ENCODE measurements around the gene LMCD1. TPM values are rescaled to one million over a fixed set of nuclear protein-coding genes. Genes with fewer than 3 reads are reported as not detected.

LMCD1 gene
- total RNA-seq, 1 experiment from 2014 or later = 23.9 TPM

GRCh38 chr3:8512234-8512633, 10.6 kb downstream of the LMCD1 start:
- no peak for DNase-seq
- Mint-ChIP-seq H3K9me3 (ENCODE audit: unreplicated experiment) (no peaks in the 10 kb centered on the region), H3K27me3 (ENCODE audit: insufficient read depth, unreplicated experiment) (no peaks in the 10 kb centered on the region), H3K4me3 (ENCODE audit: unreplicated experiment) (no peak overlapping the region), H3K4me1 (ENCODE audit: low read depth, unreplicated experiment) (no peaks in the 10 kb centered on the region), H3K27ac (ENCODE audit: unreplicated experiment) (no peak overlapping the region), H3K36me3 (ENCODE audit: insufficient read depth, unreplicated experiment) (peaks cover 12% of the 10 kb centered on the region)
- no TSS peak for BruUV-seq (replicated peaks)
- Histone ChIP-seq H3K27me3 (replicated peaks; ENCODE audit: control insufficient read depth, insufficient read depth, low read length) (no peaks in the 10 kb centered on the region), H3K36me3 (ENCODE audit: control insufficient read depth, insufficient read depth, low read length) (no peaks in the 10 kb centered on the region), H3K9me3 (no peaks in the 10 kb centered on the region), H3K4me3 (ENCODE audit: low read depth, low read length) (no peak overlapping the region), H3K4me1 (no peaks in the 10 kb centered on the region)
- intact Hi-C loops (cut with micrococcal nuclease; ENCODE audit: unreplicated experiment) = no loop called here
- no peak for TF ChIP-seq CTCF (IDR thresholded peaks at IDR 0.05; ENCODE audit: insufficient read depth in 1 of 2, low read depth in 1 of 2, low read length in 1 of 2, severe bottlenecking in 1 of 2, unreplicated experiment in 1 of 2)
- CTCF ChIA-PET = no interaction called here
- POLR2A ChIA-PET = no interaction called here

- no peaks in the 10 kb centered on the region for H3K27me3 Mint-ChIP-seq (ENCODE audit: insufficient read depth, unreplicated experiment)
- no peaks in the 10 kb centered on the region for H3K9me3 Mint-ChIP-seq (ENCODE audit: unreplicated experiment)
- BruUV-seq (replicated peaks) = no TSS peak
- no peaks in the 10 kb centered on the region for H3K4me1 ChIP-seq
- CTCF ChIA-PET = no interaction called here
- no peak overlapping the region for H3K4me3 Mint-ChIP-seq (ENCODE audit: unreplicated experiment)
- H3K4me3 ChIP-seq (ENCODE audit: low read depth, low read length) = no peak overlapping the region
- H3K36me3 ChIP-seq (ENCODE audit: control insufficient read depth, insufficient read depth, low read length) = no peaks in the 10 kb centered on the region
- TF ChIP-seq CTCF (IDR thresholded peaks at IDR 0.05; ENCODE audit: insufficient read depth in 1 of 2, low read depth in 1 of 2, low read length in 1 of 2, severe bottlenecking in 1 of 2, unreplicated experiment in 1 of 2) = no peak
- H3K9me3 ChIP-seq = no peaks in the 10 kb centered on the region
- peaks cover 12% of the 10 kb centered on the region for H3K36me3 Mint-ChIP-seq (ENCODE audit: insufficient read depth, unreplicated experiment)
- no peaks in the 10 kb centered on the region for H3K4me1 Mint-ChIP-seq (ENCODE audit: low read depth, unreplicated experiment)
- intact Hi-C loops (cut with micrococcal nuclease; ENCODE audit: unreplicated experiment) = no loop called here
- DNase-seq = no peak
- H3K27ac Mint-ChIP-seq (ENCODE audit: unreplicated experiment) = no peak overlapping the region
- H3K27me3 ChIP-seq (replicated peaks; ENCODE audit: control insufficient read depth, insufficient read depth, low read length) = no peaks in the 10 kb centered on the region
- POLR2A ChIA-PET = no interaction called here
Observed at GRCh38 chr3:8516047-8516661, 14.5 kb downstream of the LMCD1 start.

- no peaks in the 10 kb centered on the region for H3K9me3 ChIP-seq
Observed at GRCh38 chr3:8516783-8517182, 15.2 kb downstream of the LMCD1 start.

More at GRCh38 chr3:8516783-8517182, 15.2 kb downstream of the LMCD1 start:
- H3K4me1 ChIP-seq = no peaks in the 10 kb centered on the region
- Mint-ChIP-seq H3K4me1 (ENCODE audit: low read depth, unreplicated experiment) (no peaks in the 10 kb centered on the region), H3K36me3 (ENCODE audit: insufficient read depth, unreplicated experiment) (peaks cover 10% of the 10 kb centered on the region), H3K27me3 (ENCODE audit: insufficient read depth, unreplicated experiment) (no peaks in the 10 kb centered on the region), H3K27ac (ENCODE audit: unreplicated experiment) (no peak overlapping the region), H3K4me3 (ENCODE audit: unreplicated experiment) (no peak overlapping the region), H3K9me3 (ENCODE audit: unreplicated experiment) (no peaks in the 10 kb centered on the region)
- intact Hi-C loops (cut with micrococcal nuclease; ENCODE audit: unreplicated experiment) = no loop called here
- H3K27me3 ChIP-seq (replicated peaks; ENCODE audit: control insufficient read depth, insufficient read depth, low read length) = no peaks in the 10 kb centered on the region
- no peak for DNase-seq
- no peak overlapping the region for H3K4me3 ChIP-seq (ENCODE audit: low read depth, low read length)
- CTCF ChIA-PET = no interaction called here
- no TSS peak for BruUV-seq (replicated peaks)
- TF ChIP-seq CTCF (IDR thresholded peaks at IDR 0.05; ENCODE audit: insufficient read depth in 1 of 2, low read depth in 1 of 2, low read length in 1 of 2, severe bottlenecking in 1 of 2, unreplicated experiment in 1 of 2) = no peak
- no peaks in the 10 kb centered on the region for H3K36me3 ChIP-seq (ENCODE audit: control insufficient read depth, insufficient read depth, low read length)
- POLR2A ChIA-PET = no interaction called here
